ENCODE results near the gene ESRRB. TPM values are rescaled to one million over a fixed set of nuclear protein-coding genes. Genes with fewer than 3 reads are reported as not detected.
A peak's percentile ranks its signal among the peaks of the same experiment; 100 is the strongest.

The ESRRB gene
- total and polyA plus RNA-seq, 2 experiments from 2014 or later, result 6.6 to 11.0 TPM

GRCh38 chr14:76495983-76496382 lies 120.0 kb downstream of the ESRRB start:
- Histone ChIP-seq H3K9me3 (ENCODE audit: low read depth) (no peaks in the 10 kb centered on the region), H3K4me3 (no peak overlapping the region), H3K4me1 (ENCODE audit: low read depth) (no peaks in the 10 kb centered on the region), H3K27ac (no peak overlapping the region), H3K27me3 (no peaks in the 10 kb centered on the region), H3K36me3 (no peaks in the 10 kb centered on the region)
- TF ChIP-seq CTCF (IDR thresholded peaks at IDR 0.05; ENCODE audit: low read depth, low read length), result no peak
- DNase-seq (ENCODE audit: low read depth in 1 of 2, low spot score in 1 of 2), result no peak

GRCh38 chr14:76496595-76496994 lies 120.7 kb downstream of the ESRRB start:
- no peak for TF ChIP-seq CTCF (IDR thresholded peaks at IDR 0.05; ENCODE audit: low read depth, low read length)

GRCh38 chr14:76497550-76498462 lies 121.9 kb downstream of the ESRRB start:
- DNase-seq (ENCODE audit: low read depth in 1 of 2, low spot score in 1 of 2), result peak in 1 of 2 donors; percentile 19

More at GRCh38 chr14:76496595-76496994, 120.7 kb downstream of the ESRRB start:
- H3K27ac ChIP-seq, result no peak overlapping the region
- no peaks in the 10 kb centered on the region for H3K4me1 ChIP-seq (ENCODE audit: low read depth)
- no peaks in the 10 kb centered on the region for H3K27me3 ChIP-seq
- no peak for DNase-seq (ENCODE audit: low read depth in 1 of 2, low spot score in 1 of 2)
- H3K36me3 ChIP-seq, result no peaks in the 10 kb centered on the region
- H3K4me3 ChIP-seq, result no peak overlapping the region
- H3K9me3 ChIP-seq (ENCODE audit: low read depth), result no peaks in the 10 kb centered on the region

GRCh38 chr14:76498463-76498935 lies 122.6 kb downstream of the ESRRB start:
- Histone ChIP-seq H3K9me3 (ENCODE audit: low read depth) (no peaks in the 10 kb centered on the region), H3K36me3 (no peaks in the 10 kb centered on the region), H3K27ac (no peak overlapping the region), H3K27me3 (no peaks in the 10 kb centered on the region), H3K4me1 (ENCODE audit: low read depth) (no peaks in the 10 kb centered on the region), H3K4me3 (no peak overlapping the region)
- DNase-seq (ENCODE audit: low read depth in 1 of 2, low spot score in 1 of 2), result no peak
- TF ChIP-seq CTCF (IDR thresholded peaks at IDR 0.05; ENCODE audit: low read depth, low read length), result no peak

More at GRCh38 chr14:76497550-76498462, 121.9 kb downstream of the ESRRB start:
- no peak for TF ChIP-seq CTCF (IDR thresholded peaks at IDR 0.05; ENCODE audit: low read depth, low read length)
- Histone ChIP-seq H3K27ac (no peak overlapping the region), H3K36me3 (no peaks in the 10 kb centered on the region), H3K4me1 (ENCODE audit: low read depth) (no peaks in the 10 kb centered on the region), H3K27me3 (no peaks in the 10 kb centered on the region), H3K9me3 (ENCODE audit: low read depth) (no peaks in the 10 kb centered on the region), H3K4me3 (no peak overlapping the region)

- TF ChIP-seq CTCF (IDR thresholded peaks at IDR 0.05; ENCODE audit: low read depth, low read length), result no peak
- no peak for DNase-seq (ENCODE audit: low read depth in 1 of 2, low spot score in 1 of 2)
Observed at GRCh38 chr14:76498976-76499375, 123.0 kb downstream of the ESRRB start.

More at GRCh38 chr14:76498976-76499375, 123.0 kb downstream of the ESRRB start:
- Histone ChIP-seq H3K27ac (no peak overlapping the region), H3K27me3 (no peaks in the 10 kb centered on the region), H3K9me3 (ENCODE audit: low read depth) (no peaks in the 10 kb centered on the region), H3K4me3 (no peak overlapping the region), H3K36me3 (no peaks in the 10 kb centered on the region), H3K4me1 (ENCODE audit: low read depth) (no peaks in the 10 kb centered on the region)
